GM21786 (cell line): ENCODE data around the gene SEMA6A.

ENCODE experiments used
- ATAC-seq: cut with Tn5 transposase; IDR thresholded peaks from one replicate; pipeline ENCODE4 v1.9.1; 2021; ENCODE audit not compliant: unreplicated experiment

The SEMA6A gene

GRCh38 chr5:116415182-116415581, 159.4 kb downstream of the SEMA6A start:
- no peak for ATAC-seq

GRCh38 chr5:116411101-116411571, 163.5 kb downstream of the SEMA6A start:
- no peak for ATAC-seq

GRCh38 chr5:116410336-116410890, 164.2 kb downstream of the SEMA6A start:
- ATAC-seq: no peak

- ATAC-seq: no peak
Measured at GRCh38 chr5:116409591-116410296, 164.9 kb downstream of the SEMA6A start.

GRCh38 chr5:116406306-116407041, 168.1 kb downstream of the SEMA6A start:
- no peak for ATAC-seq

- no peak for ATAC-seq
Measured at GRCh38 chr5:116404792-116405191, 169.8 kb downstream of the SEMA6A start.

- ATAC-seq: no peak
Measured at GRCh38 chr5:116404016-116404415, 170.6 kb downstream of the SEMA6A start.

- no peak for ATAC-seq
Measured at GRCh38 chr5:116402235-116402634, 172.4 kb downstream of the SEMA6A start.

- ATAC-seq: no peak
Measured at GRCh38 chr5:116401576-116401975, 173.0 kb downstream of the SEMA6A start.

GRCh38 chr5:116396476-116397099, 178.0 kb downstream of the SEMA6A start:
- ATAC-seq: no peak

GRCh38 chr5:116395631-116396203, 178.9 kb downstream of the SEMA6A start:
- ATAC-seq: no peak

GRCh38 chr5:116395226-116395625, 179.4 kb downstream of the SEMA6A start:
- ATAC-seq: no peak

- no peak for ATAC-seq
Measured at GRCh38 chr5:116394186-116394867, 180.3 kb downstream of the SEMA6A start.
